KG1 (cell line): Measurements from ENCODE around the gene CASQ1.

ENCODE experiments used
- DNase-seq: peaks from one replicate; lab custom pipeline; 2025; lab: John Stamatoyannopoulos, UW

CASQ1 gene

GRCh38 chr1:160189649-160190625 is at the start of gene CASQ1:
Gene CASQ1 (plus strand): TSS chr1:160190575. CDS start chr1:160190752, 177 bp downstream.
- DNase-seq, result no peak

- no peak for DNase-seq
Measured at GRCh38 chr1:160143695-160144094, 46.7 kb upstream of the CASQ1 start.

GRCh38 chr1:160144921-160145320 is 45.5 kb upstream of the CASQ1 start:
- DNase-seq, result no peak

- no peak for DNase-seq
Measured at GRCh38 chr1:160146107-160146506, 44.3 kb upstream of the CASQ1 start.

GRCh38 chr1:160148121-160148520 is 42.3 kb upstream of the CASQ1 start:
- DNase-seq, result no peak

GRCh38 chr1:160149233-160149632 is 41.1 kb upstream of the CASQ1 start:
- no peak for DNase-seq

- DNase-seq, result no peak
Measured at GRCh38 chr1:160149716-160150115, 40.7 kb upstream of the CASQ1 start.

- no peak for DNase-seq
Measured at GRCh38 chr1:160151303-160151702, 39.1 kb upstream of the CASQ1 start, which contains the start of gene ATP1A4. Gene ATP1A4 (plus strand): TSS chr1:160151603. CDS start chr1:160152041, 438 bp downstream.

GRCh38 chr1:160154790-160155189 is 35.6 kb upstream of the CASQ1 start:
- no peak for DNase-seq

GRCh38 chr1:160156361-160156760 is 34.0 kb upstream of the CASQ1 start:
- DNase-seq, result no peak

- no peak for DNase-seq
Measured at GRCh38 chr1:160157174-160157573, 33.2 kb upstream of the CASQ1 start.

- DNase-seq, result no peak
Measured at GRCh38 chr1:160158031-160158430, 32.3 kb upstream of the CASQ1 start.

GRCh38 chr1:160158534-160158933 is 31.8 kb upstream of the CASQ1 start:
- DNase-seq, result no peak

- no peak for DNase-seq
Measured at GRCh38 chr1:160159846-160160245, 30.5 kb upstream of the CASQ1 start.

GRCh38 chr1:160161965-160162705 is 28.2 kb upstream of the CASQ1 start:
- no peak for DNase-seq

GRCh38 chr1:160162931-160163330 is 27.4 kb upstream of the CASQ1 start:
- no peak for DNase-seq

GRCh38 chr1:160163615-160164014 is 26.8 kb upstream of the CASQ1 start:
- DNase-seq, result no peak

- no peak for DNase-seq
Measured at GRCh38 chr1:160164121-160164520, 26.3 kb upstream of the CASQ1 start.

- no peak for DNase-seq
Measured at GRCh38 chr1:160166166-160166868, 24.1 kb upstream of the CASQ1 start.

- DNase-seq, result no peak
Measured at GRCh38 chr1:160167056-160167455, 23.3 kb upstream of the CASQ1 start.

GRCh38 chr1:160167580-160167979 is 22.8 kb upstream of the CASQ1 start:
- no peak for DNase-seq

GRCh38 chr1:160168016-160168415 is 22.4 kb upstream of the CASQ1 start:
- DNase-seq, result no peak
